H1 (cell line): Measurements from ENCODE around the gene DYNLL1. TPM values are rescaled to one million over a fixed set of nuclear protein-coding genes. Genes with fewer than 3 reads are reported as not detected.

ENCODE experiments used
- CTCF ChIA-PET: fragments of 300-600 bp; sonication (Branson Sonifier 250); formaldehyde crosslinking; loops from one replicate; lab custom pipeline; 2021; ENCODE audit not compliant: partially characterized antibody; lab: Charles Lee
- POLR2A ChIA-PET: fragments of 300-600 bp; sonication (Branson Sonifier 250); formaldehyde crosslinking; loops from one replicate; lab custom pipeline; 2021; ENCODE audit warnings: inconsistent platforms; ENCODE audit not compliant: partially characterized antibody; lab: Charles Lee
- DNase-seq, 2 experiments: peaks; one replicate each; pipeline versions ENCODE4 v3.0.0 to v3.0.0-alpha.2; 2010 to 2022; ENCODE audit warnings: low spot score in 2 of 2, low read depth in 1 of 2, mixed read lengths in 1 of 2
- FAIRE-seq: peaks from 2 replicates; lab custom pipeline; 2011; peaks lifted over from hg19 to GRCh38; lab: Jason Lieb, UNC
- H2AFZ ChIP-seq: 2 replicates; pipeline ENCODE4 v1.8.1; 2012; ENCODE audit warnings: low read length, inconsistent platforms
- H2AK5ac ChIP-seq: 2 replicates; pipeline ENCODE4 v1.6.1; 2013; ENCODE audit warnings: low read depth, low read length
- H2BK120ac ChIP-seq: replicated peaks from 2 replicates; pipeline ENCODE3; 2013; ENCODE audit warnings: low read depth, low read length, inconsistent platforms
- H2BK12ac ChIP-seq: 2 replicates; pipeline ENCODE4 v1.6.1; 2013; ENCODE audit warnings: low read depth, low read length
- H2BK15ac ChIP-seq: 2 replicates; pipeline ENCODE4 v1.6.1; 2013; ENCODE audit warnings: low read length
- H2BK20ac ChIP-seq: 2 replicates; pipeline ENCODE4 v1.6.1; 2013; ENCODE audit warnings: low read length
- H2BK5ac ChIP-seq: 2 replicates; pipeline ENCODE4 v1.6.1; 2013; ENCODE audit warnings: low read depth, low read length
- H3K14ac ChIP-seq: 2 replicates; pipeline ENCODE4 v1.6.1; 2013; ENCODE audit warnings: inconsistent platforms; ENCODE audit not compliant: insufficient read length
- H3K18ac ChIP-seq: 2 replicates; pipeline ENCODE4 v1.6.1; 2013; ENCODE audit warnings: low read length; ENCODE audit errors: extremely low read depth
- H3K23ac ChIP-seq: 2 replicates; pipeline ENCODE4 v1.6.1; 2013; ENCODE audit warnings: inconsistent platforms; ENCODE audit not compliant: insufficient read length
- H3K23me2 ChIP-seq: 2 replicates; pipeline ENCODE4 v1.6.1; 2013; ENCODE audit warnings: low read depth, low read length
- H3K27ac ChIP-seq: 2 replicates; pipeline ENCODE4 v1.6.1; 2011; ENCODE audit warnings: low read depth, low read length, inconsistent platforms
- H3K27me3 ChIP-seq, 4 experiments: replicated peaks in 1 of 4; 1 replicate in 1 of 4; 2 replicates in 3 of 4; pipeline versions ENCODE4 v1.6.1 to v1.8.1; 2011 to 2013; ENCODE audit warnings: low read length in 3 of 4, mild to moderate bottlenecking in 3 of 4, inconsistent platforms in 2 of 4, mixed read lengths in 2 of 4, moderate library complexity in 1 of 4; ENCODE audit not compliant: control insufficient read depth in 3 of 4, insufficient read depth in 3 of 4; ENCODE audit errors: extremely low read depth in 1 of 4
- H3K36me3 ChIP-seq, 4 experiments: 2 replicates each; pipeline versions ENCODE4 v1.6.1 to v1.8.1; 2011 to 2013; ENCODE audit warnings: mild to moderate bottlenecking in 4 of 4, low read length in 3 of 4, moderate library complexity in 2 of 4, control low read depth in 1 of 4, inconsistent platforms in 1 of 4; ENCODE audit not compliant: insufficient read depth in 4 of 4, control insufficient read depth in 2 of 4
- H3K4ac ChIP-seq: replicated peaks from 2 replicates; pipeline ENCODE3; 2013; ENCODE audit warnings: low read length, low read depth, mixed read lengths, inconsistent platforms; ENCODE audit not compliant: insufficient read length
- H3K4me1 ChIP-seq, 4 experiments: replicated peaks in 1 of 4; 1 replicate in 1 of 4; 2 replicates in 3 of 4; pipeline versions ENCODE4 v1.6.1 to v1.8.1; 2011 to 2013; ENCODE audit warnings: low read length in 3 of 4, inconsistent platforms in 2 of 4, mixed read lengths in 1 of 4; ENCODE audit not compliant: insufficient read depth in 4 of 4, control insufficient read depth in 3 of 4
- H3K4me2 ChIP-seq, 2 experiments: 2 replicates each; pipeline versions ENCODE4 v1.6.1 to v1.8.1; 2011 to 2013; ENCODE audit warnings: low read depth in 2 of 2, low read length in 2 of 2, control low read depth in 1 of 2, inconsistent platforms in 1 of 2, mild to moderate bottlenecking in 1 of 2; ENCODE audit not compliant: insufficient read depth in 1 of 2
- H3K4me3 ChIP-seq, 4 experiments: fragments of 200-600, 300-600 bp in 1 of 4; sonication (generic), shearing (Covaris generic), sonication (Bioruptor Twin) in 1 of 4; 2 replicates each; pipeline versions ENCODE4 v1.5.1 to v1.8.1; 2011 to 2016; ENCODE audit warnings: low read length in 4 of 4, low read depth in 3 of 4, control low read depth in 2 of 4, inconsistent platforms in 2 of 4, mild to moderate bottlenecking in 2 of 4, mixed read lengths in 1 of 4, moderate library complexity in 1 of 4; ENCODE audit not compliant: insufficient read depth in 2 of 4; ENCODE audit errors: extremely low read depth in 1 of 4
- H3K56ac ChIP-seq: replicated peaks from 2 replicates; pipeline ENCODE3; 2013; ENCODE audit warnings: low read depth, mild to moderate bottlenecking, mixed read lengths, low read length, inconsistent platforms; ENCODE audit not compliant: insufficient read length
- H3K79me1 ChIP-seq: 2 replicates; pipeline ENCODE4 v1.6.1; 2013; ENCODE audit warnings: low read depth, low read length, control low read depth
- H3K79me2 ChIP-seq, 2 experiments: 2 replicates each; pipeline versions ENCODE4 v1.6.1 to v1.8.1; 2012 to 2013; ENCODE audit warnings: low read length in 2 of 2, mild to moderate bottlenecking in 2 of 2, inconsistent platforms in 1 of 2; ENCODE audit not compliant: insufficient read depth in 2 of 2, control insufficient read depth in 1 of 2
- H3K9ac ChIP-seq, 4 experiments: replicated peaks in 1 of 4; 1 replicate in 1 of 4; 2 replicates in 3 of 4; pipeline versions ENCODE4 v1.6.1 to v1.8.1; 2011 to 2013; ENCODE audit warnings: low read depth in 3 of 4, low read length in 3 of 4, control low read depth in 2 of 4, mild to moderate bottlenecking in 2 of 4, moderate library complexity in 2 of 4, inconsistent platforms in 1 of 4; ENCODE audit errors: extremely low read depth in 1 of 4
- H3K9me3 ChIP-seq, 2 experiments: 2 replicates each; pipeline versions ENCODE4 v1.6.1 to v1.8.1; 2012 to 2013; ENCODE audit warnings: mild to moderate bottlenecking in 2 of 2, moderate library complexity in 2 of 2, control low read depth in 1 of 2, inconsistent platforms in 1 of 2, low read depth in 1 of 2, low read length in 1 of 2, mixed read lengths in 1 of 2; ENCODE audit not compliant: insufficient read depth in 2 of 2
- H4K20me1 ChIP-seq, 2 experiments: replicated peaks in 1 of 2; 2 replicates each; pipeline versions ENCODE3 to v1.8.1; 2011 to 2013; ENCODE audit warnings: inconsistent platforms in 2 of 2, low read length in 2 of 2, mild to moderate bottlenecking in 1 of 2; ENCODE audit not compliant: insufficient read depth in 2 of 2, control insufficient read depth in 1 of 2
- H4K5ac ChIP-seq: 2 replicates; pipeline ENCODE4 v1.6.1; 2013; ENCODE audit warnings: low read length, low read depth, mixed read lengths, inconsistent platforms; ENCODE audit not compliant: insufficient read length
- H4K8ac ChIP-seq: 2 replicates; pipeline ENCODE4 v1.8.0; 2013; ENCODE audit warnings: mild to moderate bottlenecking, moderate library complexity, low read length, inconsistent platforms; ENCODE audit not compliant: insufficient read depth; ENCODE audit errors: extremely low read depth
- H4K91ac ChIP-seq: replicated peaks from 2 replicates; pipeline ENCODE3; 2013; ENCODE audit warnings: low read length, mixed read lengths, inconsistent platforms; ENCODE audit not compliant: insufficient read length
- BCL11A ChIP-seq, 2 experiments: IDR thresholded peaks; one replicate each; pipeline ENCODE4 v1.6.1; 2011; ENCODE audit warnings: low read depth in 2 of 2, low read length in 2 of 2, mild to moderate bottlenecking in 2 of 2
- CHD2 ChIP-seq: IDR thresholded peaks from 2 replicates; pipeline ENCODE4 v1.6.1; 2012; ENCODE audit warnings: low read length, improper control_type of control experiment
- GABPA ChIP-seq: IDR thresholded peaks from 2 replicates; pipeline ENCODE4 v1.6.1; 2011; ENCODE audit warnings: mild to moderate bottlenecking, low read length, moderate library complexity, borderline replicate concordance; ENCODE audit not compliant: insufficient read depth
- GTF2F1 ChIP-seq: IDR thresholded peaks from 2 replicates; pipeline ENCODE4 v1.6.1; 2012; ENCODE audit warnings: low read depth, low read length, improper control_type of control experiment, borderline replicate concordance
- POU5F1 ChIP-seq: IDR thresholded peaks from 2 replicates; pipeline ENCODE4 v1.6.1; 2011; ENCODE audit warnings: low read depth, mild to moderate bottlenecking, low read length, moderate library complexity
- SUZ12 ChIP-seq: fragments of 200-600 bp; sonication (generic); IDR thresholded peaks from 2 replicates; pipeline ENCODE4 v1.6.1; 2012; ENCODE audit warnings: mild to moderate bottlenecking, inconsistent platforms, low read length, moderate library complexity, mixed read lengths
- WGBS, 2 experiments: shearing (Covaris generic) in 1 of 2; methylation state at CpG; one replicate each; pipeline versions ENCODE4 v1.1.6 to v1.1.7; 2013 to 2015; ENCODE audit warnings: low lambda C conversion rate in 2 of 2, mixed read lengths in 2 of 2, inconsistent platforms in 1 of 2, low coverage in 1 of 2, missing lambda C conversion rate in 1 of 2; ENCODE audit not compliant: insufficient replicate concordance in 2 of 2, insufficient coverage in 1 of 2, insufficient read length in 1 of 2; ENCODE audit errors: extremely low coverage in 1 of 2, missing lambda C conversion rate in 1 of 2; 5-methylcytosine and 5-hydroxymethylcytosine counted together
- polyA plus RNA-seq, 7 experiments: library from polyadenylated mRNA; depleted of rRNA in 3 of 7; stranded (reverse) in 5 of 7; unstranded in 2 of 7; fragments of >200 nt in 5 of 7; fragments of 200-250 nt in 2 of 7; gene quantifications; 1 replicate in 5 of 7; 2 replicates in 1 of 7; 4 replicates in 1 of 7; pipeline versions ENCODE4 v1.2.1 to v1.2.3, GENCODE V29; 2011 to 2013; ENCODE audit warnings: missing spikeins in 2 of 7, mixed read lengths in 2 of 7
- total RNA-seq: library from RNA; stranded (reverse); fragmentation: NEBNext Ultra II Directional; extraction: Animal tissue kit (Norgen Biotek cat#: 25700); gene quantifications from 2 replicates; pipeline ENCODE4 v1.2.1, GENCODE V29; 2021

The DYNLL1 gene
- total and polyA plus RNA-seq, 2 of the 8 experiments (the other 6 are each of a cell fraction or from before 2014, with no cell fraction given), result 423 to 488 TPM

DNA sequence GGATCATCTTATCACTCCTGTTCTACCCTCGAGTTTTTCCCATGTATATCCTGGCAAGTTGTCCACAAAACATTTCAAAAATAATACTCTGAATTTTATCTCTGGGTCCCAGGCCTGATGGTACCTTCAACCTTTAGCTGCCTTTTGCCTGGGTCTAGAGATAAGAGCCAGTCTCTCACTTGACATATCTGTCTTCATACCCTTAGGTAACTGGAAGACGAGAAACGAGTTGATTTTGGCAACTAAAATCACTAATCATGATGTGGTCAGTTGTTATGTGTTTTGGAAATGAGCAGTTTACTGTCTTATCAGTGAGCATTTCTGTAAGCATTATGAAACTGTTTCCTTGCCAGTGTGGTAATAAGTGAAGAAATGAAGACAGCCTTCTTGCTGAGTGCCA is 44.5 kb downstream of the DYNLL1 start:
- Histone ChIP-seq H2BK5ac (no peak overlapping the region), H3K36me3 (peaks cover 0 to 19% (median 2%) of the 10 kb centered on the region in 4 experiments; a peak in 2 of 8 replicates), H3K27me3 (no peaks in the 10 kb centered on the region), H3K9ac (no peak overlapping the region), H3K4ac (no peak overlapping the region), H2BK15ac (no peak overlapping the region), H3K9me3 (no peaks in the 10 kb centered on the region), H3K79me2 (peaks cover 26 to 92% of the 10 kb centered on the region in 2 experiments), H3K14ac (no peak overlapping the region), H4K8ac (no peak overlapping the region), H4K5ac (no peak overlapping the region), H3K23me2 (no peaks in the 10 kb centered on the region), H3K4me2 (no peak overlapping the region), H3K56ac (no peak overlapping the region), H4K91ac (no peak overlapping the region), H3K27ac (no peak overlapping the region), H3K23ac (no peak overlapping the region), H3K4me3 (no peak overlapping the region), H3K18ac (no peak overlapping the region), H3K79me1 (peaks cover 4% of the 10 kb centered on the region), H2BK12ac (no peak overlapping the region), H2AK5ac (no peak overlapping the region), H2AFZ (no peak overlapping the region), H2BK120ac (no peak overlapping the region), H2BK20ac (no peak overlapping the region), H3K4me1 (peaks cover 1 to 6% (median 5%) of the 10 kb centered on the region in 4 experiments; a peak in 3 of 7 replicates), H4K20me1 (peaks cover 15 to 22% of the 10 kb centered on the region in 2 experiments)
- FAIRE-seq, result no peak
- 85% methylated on average over 3 of the region's 3 CpGs; no CpG with 5 or more reads in 1 of the 2 experiments for WGBS, 2 experiments
- POLR2A ChIA-PET, result interaction anchor here (1.3 kb wide), 1 partner anchor 79 kb away, joined by 3 read pairs; no protein-coding TSS in a partner anchor
- DNase-seq, result no peak
- TF ChIP-seq GABPA, result no peak
- no peak for TF ChIP-seq CHD2
- no peak for TF ChIP-seq BCL11A (IDR thresholded peaks at IDR 0.05; ENCODE audit: low read depth in 2 of 2, low read length in 2 of 2)
- no peak for TF ChIP-seq POU5F1
- TF ChIP-seq SUZ12, result no peak
- TF ChIP-seq GTF2F1, result no peak
- CTCF ChIA-PET, result interaction anchor here (1.1 to 1.7 kb wide), 2 partner anchors 42 to 83 kb away, joined by 3 to 4 read pairs; no protein-coding TSS in a partner anchor
